B cell (primary cell): Measurements from ENCODE around the gene STPG4. TPM values are rescaled to one million over a fixed set of nuclear protein-coding genes. Genes with fewer than 3 reads are reported as not detected.

Experiments
- ATAC-seq: fragments of 200-7000 bp; cut with Tn5 transposase; one replicate; pipeline ENCODE4 v1.10.0; 2021; ENCODE audit warnings: low read depth, mild to moderate bottlenecking, moderate number of reproducible peaks, moderate library complexity
- CTCF ChIA-PET: fragments of 350-600 bp; sonication (Branson Sonifier 250); formaldehyde crosslinking; loops from one replicate; lab custom pipeline; 2021; ENCODE audit warnings: antibody characterized with exemption, inconsistent platforms; lab: Charles Lee
- POLR2A ChIA-PET: fragments of 350-600 bp; sonication (Branson Sonifier 250); formaldehyde crosslinking; loops from one replicate; lab custom pipeline; 2021; ENCODE audit warnings: antibody characterized with exemption; lab: Charles Lee
- DNase-seq: peaks from one replicate; pipeline ENCODE4 v3.0.0; 2013
- H2AFZ ChIP-seq: 2 replicates; pipeline ENCODE4 v1.6.1; 2012; ENCODE audit warnings: mild to moderate bottlenecking, low read depth, low read length; ENCODE audit not compliant: insufficient read depth, poor library complexity, severe bottlenecking
- H3K27ac ChIP-seq, 2 donors: 1 replicate in 1 of 2; 2 replicates in 1 of 2; pipeline ENCODE4 v1.5.1; 2012 to 2013; ENCODE audit warnings: low read length in 2 of 2, mild to moderate bottlenecking in 2 of 2, moderate library complexity in 1 of 2
- H3K27me3 ChIP-seq, 4 experiments: fragments of 200-600 bp in 1 of 4; sonication (generic) in 1 of 4; replicated peaks in 1 of 4; 1 replicate in 2 of 4; 2 replicates in 2 of 4; pipeline versions ENCODE4 v1.6.1 to v1.7.0; 2013 to 2016; ENCODE audit warnings: low read length in 3 of 4, mild to moderate bottlenecking in 2 of 4, mixed read lengths in 1 of 4, moderate library complexity in 1 of 4; ENCODE audit not compliant: insufficient read depth in 4 of 4, control insufficient read depth in 3 of 4; ENCODE audit errors: control extremely low read depth in 1 of 4
- H3K36me3 ChIP-seq, 2 experiments: replicated peaks in 1 of 2; 1 replicate in 1 of 2; 2 replicates in 1 of 2; pipeline versions ENCODE4 v1.6.1 to v1.7.1; 2013; ENCODE audit warnings: low read length in 1 of 2; ENCODE audit not compliant: insufficient read depth in 2 of 2, control insufficient read depth in 1 of 2; ENCODE audit errors: control extremely low read depth in 1 of 2, extremely low read depth in 1 of 2
- H3K4me1 ChIP-seq, 2 donors: fragments of 200-600 bp in 1 of 2; sonication (generic) in 1 of 2; 1 replicate in 1 of 2; 2 replicates in 1 of 2; pipeline versions ENCODE4 v1.5.1 to v1.6.1; 2013 to 2017; ENCODE audit warnings: low read length in 2 of 2; ENCODE audit not compliant: control insufficient read depth in 2 of 2, insufficient read depth in 2 of 2
- H3K4me2 ChIP-seq: replicated peaks from 2 replicates; pipeline ENCODE3; 2012; ENCODE audit warnings: mild to moderate bottlenecking, low read depth, low read length; ENCODE audit not compliant: poor library complexity, severe bottlenecking
- H3K4me3 ChIP-seq, 5 experiments: fragments of 200-600 bp in 1 of 5; sonication (generic) in 1 of 5; 1 replicate in 3 of 5; 2 replicates in 2 of 5; pipeline versions ENCODE4 v1.5.1 to v1.7.0; 2011 to 2016; ENCODE audit warnings: low read length in 4 of 5, mild to moderate bottlenecking in 4 of 5, low read depth in 2 of 5, control low read depth in 1 of 5, moderate library complexity in 1 of 5; ENCODE audit not compliant: insufficient read depth in 1 of 5; ENCODE audit errors: control extremely low read depth in 1 of 5, extremely low read depth in 1 of 5
- H3K79me2 ChIP-seq: fragments of 200-600 bp; sonication (generic); one replicate; pipeline ENCODE4 v1.6.0; 2016; ENCODE audit warnings: low read length; ENCODE audit not compliant: control insufficient read depth, insufficient read depth
- H3K9ac ChIP-seq: fragments of 200-600 bp; sonication (generic); 2 replicates; pipeline ENCODE4 v1.6.1; 2017; ENCODE audit warnings: mild to moderate bottlenecking, low read length, moderate library complexity
- H3K9me3 ChIP-seq, 3 donors: one replicate each; pipeline versions ENCODE4 v1.6.1 to v1.7.1; 2013; ENCODE audit warnings: low read length in 2 of 3; ENCODE audit not compliant: control insufficient read depth in 2 of 3, insufficient read depth in 1 of 3; ENCODE audit errors: control extremely low read depth in 1 of 3
- H4K20me1 ChIP-seq: 2 replicates; pipeline ENCODE4 v1.6.0; 2012; ENCODE audit warnings: mild to moderate bottlenecking, low read length; ENCODE audit not compliant: insufficient read depth, control insufficient read depth, poor library complexity, severe bottlenecking
- H3K27ac Mint-ChIP-seq: one replicate; pipeline ENCODE4 v1.8.0; 2021; ENCODE audit warnings: mixed read lengths
- H3K27me3 Mint-ChIP-seq: one replicate; pipeline ENCODE4 v1.8.0; 2021; ENCODE audit warnings: mixed read lengths
- H3K4me1 Mint-ChIP-seq: one replicate; pipeline ENCODE4 v1.8.0; 2021; ENCODE audit warnings: mixed read lengths
- H3K4me3 Mint-ChIP-seq: one replicate; pipeline ENCODE4 v1.8.0; 2021; ENCODE audit warnings: mixed read lengths
- H3K9me3 Mint-ChIP-seq: one replicate; pipeline ENCODE4 v1.8.0; 2022; ENCODE audit warnings: mixed read lengths; ENCODE audit not compliant: insufficient read depth
- EZH2 ChIP-seq: IDR thresholded peaks from 2 replicates; pipeline ENCODE4 v1.6.1; 2012; ENCODE audit warnings: borderline replicate concordance, low read depth, mild to moderate bottlenecking, moderate library complexity, low read length; ENCODE audit not compliant: insufficient read depth, poor library complexity, severe bottlenecking
- WGBS: methylation state at CpG from one replicate; pipeline ENCODE4 v1.1.5; 2013; ENCODE audit warnings: missing lambda C conversion rate; ENCODE audit not compliant: insufficient coverage; 5-methylcytosine and 5-hydroxymethylcytosine counted together
- intact Hi-C: fragments of 100-400 bp; cut with micrococcal nuclease; formaldehyde crosslinking; loops from one replicate; pipeline ENCODE4 v1.10.0; 2022
- polyA plus RNA-seq: library from polyadenylated mRNA; depleted of rRNA; stranded (reverse); fragments of >200 nt; gene quantifications from 2 replicates; pipeline ENCODE4 v1.2.3, GENCODE V29; 2012
- total RNA-seq, 2 donors: library from RNA; stranded (reverse); fragments of 120-200 nt in 1 of 2; gene quantifications; 1 replicate in 1 of 2; 2 replicates in 1 of 2; pipeline versions ENCODE4 v1.2.3 to v1.2.4, GENCODE V29; 2013 to 2022
- TF ChIP-seq, protein P1 (sequence below): fragments of 200-600 bp; IDR thresholded peaks from one replicate; pipeline ENCODE4 v1.8.0; 2022; ENCODE audit warnings: antibody characterized with exemption, mild to moderate bottlenecking

The STPG4 gene
- total and polyA plus RNA-seq, 2 donors (not counting 1 experiment from before 2014, with no cell fraction given): 0.31 to 0.79 TPM

DNA sequence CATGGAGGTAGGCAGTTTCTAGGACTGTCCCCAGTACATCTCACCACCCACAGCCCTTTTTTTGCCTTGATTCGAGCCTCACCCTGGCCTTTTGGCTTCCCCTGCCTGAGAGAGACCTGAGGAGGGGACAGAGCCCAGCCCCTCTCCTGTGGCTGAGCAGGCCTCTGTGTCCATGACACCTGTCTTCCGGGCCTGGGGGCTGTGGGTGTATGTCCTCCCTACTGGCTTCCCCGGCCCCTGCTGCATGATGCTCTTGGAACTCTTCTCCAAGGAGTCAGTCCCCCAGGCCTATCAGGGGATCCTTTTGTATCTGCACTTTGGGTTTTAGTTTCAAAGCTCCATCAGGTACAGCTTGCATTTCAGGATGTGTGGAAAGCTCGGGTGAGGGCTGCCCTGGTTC, 80.4 kb downstream of the STPG4 start:
- peaks cover 0 to 46% of the 10 kb centered on the region in 2 experiments for H3K36me3 ChIP-seq
- no peaks in the 10 kb centered on the region for H3K9me3 Mint-ChIP-seq
- H3K27ac Mint-ChIP-seq: peak overlapping the region; percentile 63
- H3K79me2 ChIP-seq: no peaks in the 10 kb centered on the region
- H3K9me3 ChIP-seq: peaks cover 0 to 5% (median 0%) of the 10 kb centered on the region in 3 donors
- no peak overlapping the region for H3K4me3 ChIP-seq
- ChIA-PET POLR2A (no interaction called here), CTCF (no interaction called here)
- WGBS: 100% methylated on average over 4 of the region's 4 CpGs
- TF ChIP-seq EZH2: no peak
- TF ChIP-seq, protein P1, sequence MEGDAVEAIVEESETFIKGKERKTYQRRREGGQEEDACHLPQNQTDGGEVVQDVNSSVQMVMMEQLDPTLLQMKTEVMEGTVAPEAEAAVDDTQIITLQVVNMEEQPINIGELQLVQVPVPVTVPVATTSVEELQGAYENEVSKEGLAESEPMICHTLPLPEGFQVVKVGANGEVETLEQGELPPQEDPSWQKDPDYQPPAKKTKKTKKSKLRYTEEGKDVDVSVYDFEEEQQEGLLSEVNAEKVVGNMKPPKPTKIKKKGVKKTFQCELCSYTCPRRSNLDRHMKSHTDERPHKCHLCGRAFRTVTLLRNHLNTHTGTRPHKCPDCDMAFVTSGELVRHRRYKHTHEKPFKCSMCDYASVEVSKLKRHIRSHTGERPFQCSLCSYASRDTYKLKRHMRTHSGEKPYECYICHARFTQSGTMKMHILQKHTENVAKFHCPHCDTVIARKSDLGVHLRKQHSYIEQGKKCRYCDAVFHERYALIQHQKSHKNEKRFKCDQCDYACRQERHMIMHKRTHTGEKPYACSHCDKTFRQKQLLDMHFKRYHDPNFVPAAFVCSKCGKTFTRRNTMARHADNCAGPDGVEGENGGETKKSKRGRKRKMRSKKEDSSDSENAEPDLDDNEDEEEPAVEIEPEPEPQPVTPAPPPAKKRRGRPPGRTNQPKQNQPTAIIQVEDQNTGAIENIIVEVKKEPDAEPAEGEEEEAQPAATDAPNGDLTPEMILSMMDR: no peak
- no peaks in the 10 kb centered on the region for H3K27me3 Mint-ChIP-seq
- intact Hi-C loops: no loop called here
- H3K9ac ChIP-seq: no peak overlapping the region
- H3K4me2 ChIP-seq: no peak overlapping the region
- peak overlapping the region in 1 of 2 donors; percentile 96 for H3K27ac ChIP-seq
- no peaks in the 10 kb centered on the region for H3K27me3 ChIP-seq
- peaks cover 50% of the 10 kb centered on the region for H3K4me1 Mint-ChIP-seq
- H2AFZ ChIP-seq: no peak overlapping the region
- DNase-seq: no peak
- H4K20me1 ChIP-seq: peaks cover 7% of the 10 kb centered on the region
- peaks cover 43 to 50% of the 10 kb centered on the region in 2 donors for H3K4me1 ChIP-seq
- H3K4me3 Mint-ChIP-seq: no peak overlapping the region
- no peak for ATAC-seq

DNA sequence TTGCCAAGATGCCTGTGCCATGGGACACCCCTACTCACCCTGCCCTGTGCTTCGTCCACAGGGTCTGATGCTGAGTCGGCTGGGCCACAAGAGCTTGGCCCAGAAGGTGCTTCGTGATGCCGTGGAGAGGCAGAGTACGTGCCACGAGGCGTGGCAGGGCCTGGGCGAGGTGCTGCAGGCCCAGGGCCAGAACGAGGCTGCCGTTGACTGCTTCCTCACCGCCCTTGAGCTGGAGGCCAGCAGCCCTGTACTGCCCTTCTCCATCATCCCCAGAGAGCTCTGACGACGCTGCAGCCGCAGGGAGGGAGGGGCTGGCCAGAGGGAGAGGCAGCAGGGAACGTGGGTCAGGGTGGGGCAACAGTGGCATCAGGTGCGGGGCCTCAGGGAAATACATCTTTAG, 81.5 kb downstream of the STPG4 start:
- H3K9ac ChIP-seq: no peak overlapping the region

More for the DNA sequence above, 81.5 kb downstream of the STPG4 start:
- intact Hi-C loops: loop anchor here (2.0 kb wide), 1 partner anchor 17 kb away; no protein-coding TSS in a partner anchor
- TF ChIP-seq, protein P1: no peak
- TF ChIP-seq EZH2: no peak
- H3K4me3 Mint-ChIP-seq: no peak overlapping the region
- H3K36me3 ChIP-seq: peaks cover 0 to 55% of the 10 kb centered on the region in 2 experiments
- H3K27me3 ChIP-seq: no peaks in the 10 kb centered on the region
- peak overlapping the region; percentile 92 to 96 for H3K27ac ChIP-seq
- no peak overlapping the region for H2AFZ ChIP-seq
- H3K9me3 ChIP-seq: peaks cover 0 to 5% (median 0%) of the 10 kb centered on the region in 3 donors
- no peak overlapping the region for H3K4me3 ChIP-seq
- POLR2A ChIA-PET: no interaction called here
- H3K9me3 Mint-ChIP-seq: no peaks in the 10 kb centered on the region
- DNase-seq (no peak), ATAC-seq (no peak)
- no peaks in the 10 kb centered on the region for H3K27me3 Mint-ChIP-seq
- 89% methylated on average over 9 of the region's 16 CpGs for WGBS
- peaks cover 7% of the 10 kb centered on the region for H4K20me1 ChIP-seq
- CTCF ChIA-PET: no interaction called here
- H3K4me2 ChIP-seq: peak overlapping the region; percentile 73
- H3K79me2 ChIP-seq: no peaks in the 10 kb centered on the region
- H3K27ac Mint-ChIP-seq: peak overlapping the region; percentile 98
- H3K4me1 ChIP-seq: peaks cover 53 to 57% of the 10 kb centered on the region in 2 donors
- peaks cover 50% of the 10 kb centered on the region for H3K4me1 Mint-ChIP-seq
